Activated CD4-positive, alpha-beta T cell treated with anti-CD3 and anti-CD28 coated beads, Interleukin-2, amount 50 U/mL, for 1 hour (primary cell): Measurements from ENCODE around the gene POU4F1.

Experiments used
- DNase-seq: peaks from one replicate; pipeline ENCODE4 v3.0.0-alpha.2; 2020

Gene POU4F1

GRCh38 chr13:78606471-78607408 is 3.4 kb upstream of the POU4F1 start:
- no peak for DNase-seq

- DNase-seq: no peak
Observed at GRCh38 chr13:78604782-78605611, 1.6 kb upstream of the POU4F1 start.

- DNase-seq: no peak
Observed at GRCh38 chr13:78602561-78603239, 652 bp downstream of the POU4F1 start.

- no peak for DNase-seq
Observed at GRCh38 chr13:78601874-78602560, 1.3 kb downstream of the POU4F1 start.

GRCh38 chr13:78601124-78601873 is 2.1 kb downstream of the POU4F1 start:
- DNase-seq: no peak

- DNase-seq: no peak
Observed at GRCh38 chr13:78600280-78600883, 3.0 kb downstream of the POU4F1 start.

- DNase-seq: no peak
Observed at GRCh38 chr13:78599645-78600279, 3.6 kb downstream of the POU4F1 start.

GRCh38 chr13:78598966-78599644 is 4.2 kb downstream of the POU4F1 start:
- DNase-seq: no peak

- no peak for DNase-seq
Observed at GRCh38 chr13:78598116-78598781, 5.1 kb downstream of the POU4F1 start.

- DNase-seq: no peak
Observed at GRCh38 chr13:78597602-78597932, 5.8 kb downstream of the POU4F1 start.

GRCh38 chr13:78596736-78597601 is 6.4 kb downstream of the POU4F1 start:
- no peak for DNase-seq

GRCh38 chr13:78596399-78596735 is 7.0 kb downstream of the POU4F1 start:
- no peak for DNase-seq

GRCh38 chr13:78595495-78596398 is 7.6 kb downstream of the POU4F1 start:
- no peak for DNase-seq

- no peak for DNase-seq
Observed at GRCh38 chr13:78594456-78594975, 8.8 kb downstream of the POU4F1 start.

- DNase-seq: no peak
Observed at GRCh38 chr13:78593652-78594455, 9.5 kb downstream of the POU4F1 start.

- no peak for DNase-seq
Observed at GRCh38 chr13:78593129-78593528, 10.2 kb downstream of the POU4F1 start.

- no peak for DNase-seq
Observed at GRCh38 chr13:78592584-78592983, 10.8 kb downstream of the POU4F1 start.
